Measurements from ENCODE around the gene BICRA.
"Not testable (repeated sequence)": the region's sequence is repeated elsewhere in the genome, so short reads cannot be mapped to it uniquely, and the experiment has no call there.

BICRA gene

DNA sequence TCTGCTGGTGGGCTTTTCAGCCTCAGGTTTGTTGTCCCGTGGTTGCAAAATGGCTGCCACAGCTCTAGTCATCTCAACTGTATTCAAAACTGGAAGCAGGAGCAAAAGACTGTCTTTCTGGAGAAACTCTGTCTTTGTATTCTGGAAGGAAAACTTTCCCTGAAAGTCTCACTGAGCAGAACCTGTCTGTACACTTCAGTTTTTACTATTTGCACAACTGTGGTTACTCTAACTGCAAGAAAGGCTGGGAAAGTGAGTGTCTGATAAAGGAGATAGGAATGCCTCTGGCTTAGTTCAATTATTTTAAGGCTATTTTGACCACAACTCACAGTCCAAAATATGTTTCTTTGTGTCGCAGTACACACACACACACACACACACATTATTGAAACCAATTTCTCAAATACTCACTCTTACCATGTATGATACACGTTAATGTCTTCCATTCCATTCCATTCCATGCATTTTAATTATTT lies 54.5 kb downstream of the BICRA start:
- peak; percentile 88 for DNase-seq (ENCODE audit: low spot score)

- DNase-seq (ENCODE audit: low spot score), result peak; percentile 94
Observed at GRCh38 chr19:47663911-47664771, 55.2 kb downstream of the BICRA start.

DNA sequence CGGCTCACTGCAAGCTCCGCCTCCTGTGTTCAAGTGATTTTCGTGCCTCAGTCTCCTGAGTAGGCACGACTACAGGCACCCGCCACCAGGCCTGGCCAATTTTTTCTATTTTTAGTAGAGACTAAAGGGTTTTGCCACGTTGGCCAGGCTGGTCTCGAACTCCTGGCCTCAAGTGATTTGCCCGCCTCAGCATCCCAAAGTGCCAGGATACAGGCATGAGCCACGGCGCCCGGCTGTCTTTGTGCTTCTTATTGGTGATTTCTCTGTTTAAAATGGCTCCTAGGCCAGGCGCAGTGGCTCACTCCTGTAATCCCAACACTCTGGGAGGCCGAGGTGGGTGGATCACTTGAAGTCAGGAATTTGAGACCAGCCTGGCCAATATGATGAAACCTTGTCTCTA lies 59.6 kb downstream of the BICRA start:
- DNase-seq (ENCODE audit: low spot score), result not testable (repeated sequence)

DNA sequence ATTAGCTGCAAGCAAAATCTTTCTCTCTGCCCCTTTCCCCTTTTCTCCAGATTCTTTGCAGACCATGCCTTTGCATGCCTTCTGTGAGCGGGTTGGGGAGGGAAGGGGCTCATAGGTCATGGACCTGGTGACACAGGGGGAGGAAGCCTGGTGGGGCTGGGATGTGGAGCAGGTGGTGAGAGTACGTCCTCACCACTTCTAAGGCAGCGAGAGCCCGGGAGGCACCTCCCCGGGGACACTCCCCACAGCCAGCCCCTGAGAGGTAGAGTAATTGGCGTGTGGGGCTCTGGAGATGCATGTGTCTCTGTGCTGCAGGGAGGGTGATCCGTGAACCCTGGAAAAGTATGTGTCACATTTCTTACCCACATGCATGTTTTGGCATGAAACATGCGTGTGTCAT lies 61.8 kb downstream of the BICRA start:
- DNase-seq (ENCODE audit: low spot score), result no peak

DNA sequence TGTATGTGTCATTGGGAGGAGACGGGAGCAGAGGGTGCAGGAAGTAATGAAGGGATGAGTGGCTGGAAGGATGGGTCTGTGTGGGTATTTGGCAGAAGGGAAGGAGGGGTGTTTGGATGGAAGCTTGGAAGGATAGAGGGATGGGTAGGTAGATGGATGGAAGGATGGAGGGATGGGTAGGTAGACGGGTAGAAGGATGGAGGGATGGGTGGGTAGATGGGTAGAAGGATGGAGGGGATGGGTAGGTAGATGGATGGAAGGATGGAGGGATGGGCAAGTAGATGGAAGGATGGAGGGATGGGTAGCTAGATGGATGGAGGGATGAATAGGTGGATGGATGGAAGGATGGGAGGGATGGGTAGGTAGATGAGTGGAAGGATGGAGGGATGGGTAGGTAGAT lies 62.6 kb downstream of the BICRA start:
- no peak for DNase-seq (ENCODE audit: low spot score)

DNA sequence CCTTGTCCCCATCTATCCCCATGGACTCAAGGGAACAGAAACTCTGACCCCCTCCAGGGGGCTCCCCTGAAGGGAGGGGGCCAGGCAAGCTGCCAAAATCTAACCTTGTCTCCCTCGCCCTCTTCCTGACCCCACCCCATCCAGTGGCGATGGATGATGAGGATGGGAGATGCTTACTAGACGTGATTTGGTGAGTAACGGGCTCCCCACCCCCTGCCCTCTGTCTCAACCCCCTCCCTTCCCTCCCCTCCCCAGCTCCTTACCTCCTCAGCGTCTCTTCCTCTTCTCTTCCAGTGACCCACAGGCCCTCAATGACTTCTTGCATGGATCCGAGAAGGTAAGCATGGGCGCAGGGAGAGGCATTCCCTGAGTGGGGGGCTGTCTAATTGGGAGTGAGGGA lies 64.5 kb downstream of the BICRA start:
- no peak for DNase-seq (ENCODE audit: low spot score)

- no peak for DNase-seq (ENCODE audit: low spot score)
Observed at GRCh38 chr19:47674548-47674947, 65.6 kb downstream of the BICRA start.

- no peak for DNase-seq (ENCODE audit: low spot score)
Observed at GRCh38 chr19:47675271-47675670, 66.3 kb downstream of the BICRA start.

DNA sequence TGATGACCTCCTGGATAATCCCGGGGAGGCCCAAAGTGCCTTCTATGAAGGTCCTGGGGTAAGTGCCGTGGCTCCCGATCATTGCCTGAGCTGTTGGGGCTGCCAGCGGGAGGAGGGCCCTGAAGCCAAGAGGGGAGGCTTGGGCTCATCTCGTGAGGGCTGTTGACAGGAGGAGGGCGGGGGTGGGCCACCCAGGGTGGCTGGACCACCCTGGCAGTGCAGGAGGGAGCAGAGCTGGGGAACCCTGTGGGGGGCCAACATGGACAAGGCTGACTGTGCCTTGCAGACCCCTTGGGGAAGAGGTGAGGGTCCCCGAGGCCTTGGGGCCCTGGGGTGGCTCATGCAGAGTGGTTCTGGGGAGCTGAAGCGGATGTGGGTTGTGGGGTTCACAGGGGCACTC lies 66.9 kb downstream of the BICRA start:
- DNase-seq (ENCODE audit: low spot score), result no peak

- no peak for DNase-seq (ENCODE audit: low spot score)
Observed at GRCh38 chr19:47676811-47677210, 67.9 kb downstream of the BICRA start.

GRCh38 chr19:47679251-47679900 lies 70.4 kb downstream of the BICRA start:
- no peak for DNase-seq (ENCODE audit: low spot score)

DNA sequence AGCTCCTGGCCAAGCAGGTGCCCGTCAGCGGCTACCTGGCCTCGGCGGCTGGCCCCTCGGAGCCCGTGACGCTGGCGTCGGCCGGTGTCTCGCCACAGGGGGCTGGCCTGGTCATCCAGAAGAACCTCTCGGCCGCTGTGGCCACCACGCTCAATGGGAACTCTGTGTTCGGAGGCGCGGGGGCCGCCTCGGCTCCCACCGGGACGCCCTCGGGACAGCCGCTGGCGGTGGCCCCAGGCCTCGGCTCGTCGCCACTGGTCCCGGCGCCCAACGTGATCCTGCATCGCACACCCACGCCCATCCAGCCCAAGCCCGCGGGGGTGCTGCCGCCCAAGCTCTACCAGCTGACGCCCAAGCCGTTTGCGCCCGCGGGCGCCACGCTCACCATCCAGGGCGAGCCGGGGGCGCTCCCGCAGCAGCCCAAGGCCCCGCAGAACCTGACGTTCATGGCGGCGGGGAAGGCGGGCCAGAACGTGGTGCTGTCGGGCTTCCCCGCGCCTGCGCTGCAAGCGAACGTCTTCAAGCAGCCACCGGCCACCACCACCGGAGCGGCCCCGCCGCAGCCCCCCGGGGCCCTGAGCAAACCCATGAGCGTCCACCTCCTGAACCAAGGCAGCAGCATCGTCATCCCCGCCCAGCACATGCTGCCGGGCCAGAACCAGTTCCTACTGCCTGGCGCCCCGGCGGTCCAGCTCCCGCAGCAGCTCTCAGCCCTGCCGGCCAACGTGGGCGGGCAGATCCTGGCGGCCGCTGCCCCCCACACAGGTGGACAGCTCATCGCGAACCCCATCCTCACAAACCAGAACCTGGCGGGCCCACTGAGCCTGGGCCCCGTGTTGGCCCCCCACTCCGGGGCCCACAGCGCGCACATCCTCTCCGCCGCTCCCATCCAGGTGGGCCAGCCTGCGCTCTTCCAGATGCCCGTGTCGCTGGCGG lies 71.3 kb downstream of the BICRA start:
- DNase-seq (ENCODE audit: low spot score), result no peak

DNA sequence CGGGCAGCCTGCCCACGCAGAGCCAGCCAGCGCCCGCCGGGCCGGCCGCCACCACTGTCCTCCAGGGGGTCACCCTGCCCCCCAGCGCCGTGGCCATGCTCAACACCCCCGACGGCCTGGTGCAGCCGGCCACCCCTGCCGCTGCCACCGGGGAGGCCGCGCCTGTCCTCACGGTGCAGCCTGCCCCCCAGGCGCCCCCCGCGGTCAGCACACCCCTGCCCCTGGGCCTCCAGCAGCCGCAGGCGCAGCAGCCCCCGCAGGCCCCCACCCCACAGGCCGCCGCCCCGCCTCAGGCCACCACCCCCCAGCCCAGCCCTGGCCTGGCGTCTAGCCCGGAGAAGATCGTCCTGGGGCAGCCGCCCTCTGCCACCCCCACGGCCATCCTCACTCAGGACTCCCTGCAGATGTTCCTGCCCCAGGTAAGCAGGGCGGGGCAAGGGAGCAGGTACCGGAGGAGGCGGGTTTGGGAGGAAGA lies 72.0 kb downstream of the BICRA start:
- DNase-seq (ENCODE audit: low spot score), result no peak

GRCh38 chr19:47681388-47681787 lies 72.5 kb downstream of the BICRA start:
- DNase-seq (ENCODE audit: low spot score), result no peak

DNA sequence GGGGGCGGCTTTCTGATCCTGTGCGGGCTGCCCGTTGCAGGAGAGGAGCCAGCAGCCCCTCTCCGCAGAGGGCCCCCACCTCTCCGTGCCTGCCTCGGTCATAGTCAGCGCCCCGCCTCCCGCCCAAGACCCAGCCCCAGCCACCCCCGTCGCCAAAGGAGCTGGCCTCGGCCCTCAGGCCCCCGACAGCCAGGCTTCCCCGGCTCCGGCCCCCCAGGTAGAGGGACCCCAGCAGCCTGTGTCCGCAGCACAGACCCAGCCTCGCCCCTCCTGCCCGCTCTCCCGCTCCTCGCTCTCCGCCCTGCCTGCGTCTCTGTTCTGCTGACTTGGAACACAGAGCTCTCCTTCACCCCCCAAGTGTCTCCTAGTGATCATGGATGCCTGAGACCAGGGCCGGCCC lies 73.0 kb downstream of the BICRA start:
- DNase-seq (ENCODE audit: low spot score), result no peak

DNA sequence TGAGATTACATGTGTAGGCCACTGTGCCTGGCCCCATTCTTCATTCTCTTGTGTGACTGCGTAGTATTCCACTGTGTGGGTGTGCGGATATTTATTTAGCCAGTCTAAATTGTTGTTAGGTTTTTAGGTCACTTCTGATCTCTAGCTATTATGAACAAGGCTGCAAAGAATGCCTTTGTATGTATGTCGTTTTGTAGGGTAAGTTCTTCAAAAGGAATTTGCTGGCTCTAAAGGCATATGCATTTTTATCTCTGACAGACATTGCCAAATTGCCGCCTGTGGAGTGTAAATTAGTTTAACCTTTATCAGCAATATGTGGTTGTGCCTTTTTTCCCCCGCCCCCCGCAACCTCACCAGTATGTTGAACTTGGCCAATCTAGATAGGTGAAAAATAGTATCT lies 74.0 kb downstream of the BICRA start:
- DNase-seq (ENCODE audit: low spot score), result no peak

GRCh38 chr19:47686679-47687450 lies 77.9 kb downstream of the BICRA start:
- no peak for DNase-seq (ENCODE audit: low spot score)

DNA sequence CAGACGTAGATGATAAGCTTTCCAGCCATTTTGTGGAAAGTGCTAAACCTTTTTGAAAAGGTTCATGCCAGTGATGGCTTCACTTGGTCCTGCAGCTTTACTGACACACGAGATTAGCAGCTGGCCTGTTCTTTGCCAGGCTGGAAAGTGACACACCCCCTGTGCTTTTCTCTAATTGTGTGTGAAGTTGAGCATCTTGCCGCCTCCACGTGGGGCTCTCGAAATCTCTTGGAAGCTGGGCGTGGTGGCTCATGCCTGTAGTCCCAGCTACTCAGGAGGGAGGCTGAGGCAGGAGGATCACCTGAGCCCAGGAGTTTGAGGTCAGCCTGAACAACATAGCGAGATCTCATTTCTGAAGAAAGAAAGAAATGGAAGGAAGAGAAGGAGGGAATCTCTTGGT lies 79.0 kb downstream of the BICRA start:
- DNase-seq (ENCODE audit: low spot score), result no peak

DNA sequence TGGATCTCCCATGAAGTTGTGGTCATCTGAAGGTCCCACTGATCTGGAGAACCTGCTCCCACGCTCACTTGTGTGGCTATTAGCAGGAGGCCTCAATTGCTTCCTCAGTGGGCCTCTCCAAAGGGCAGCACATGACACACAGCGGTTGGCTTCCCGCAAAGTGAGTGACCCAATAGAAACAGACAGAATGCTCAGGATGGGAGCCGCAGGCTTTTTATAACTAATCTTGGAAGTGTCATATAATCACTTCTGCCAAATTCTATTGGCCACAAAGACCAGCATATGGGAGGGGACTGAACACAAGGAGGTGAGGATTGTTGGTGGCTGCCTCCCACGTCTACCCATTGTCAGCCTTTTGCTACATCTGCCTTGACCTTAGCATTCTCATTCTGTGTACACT lies 82.2 kb downstream of the BICRA start:
- DNase-seq (ENCODE audit: low spot score), result no peak

DNA sequence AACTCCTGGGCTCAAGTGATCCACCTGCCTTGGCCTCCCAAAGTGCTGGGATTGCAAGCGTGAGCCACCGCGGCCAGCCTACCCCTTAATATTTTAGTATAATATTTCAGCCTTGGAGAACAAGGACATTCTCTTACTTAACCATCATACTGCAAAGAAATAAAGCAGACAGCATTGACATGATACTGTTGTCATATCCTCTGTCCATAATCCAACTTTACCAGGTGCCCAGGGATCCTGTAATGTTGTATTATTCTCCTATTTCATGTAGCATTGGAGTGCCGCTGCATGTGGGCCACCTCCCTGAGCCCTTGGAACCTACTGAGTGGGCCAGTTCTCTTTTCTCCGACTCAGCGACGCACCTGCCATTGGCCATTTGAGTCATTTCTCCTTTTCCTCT lies 82.8 kb downstream of the BICRA start:
- DNase-seq (ENCODE audit: low spot score), result no peak

GRCh38 chr19:47693489-47693888 lies 84.6 kb downstream of the BICRA start:
- DNase-seq (ENCODE audit: low spot score), result no peak

- DNase-seq (ENCODE audit: low spot score), result no peak
Observed at GRCh38 chr19:47693903-47694302, 85.0 kb downstream of the BICRA start.

Measured in hepatic stellate cell (primary cell).